ENCODE measurements around the gene KCNIP4. TPM values are rescaled to one million over a fixed set of nuclear protein-coding genes. Genes with fewer than 3 reads are reported as not detected.

Gene KCNIP4
- total RNA-seq, 1 experiment from 2014 or later: not detected

GRCh38 chr4:21876711-21877110 is 71.9 kb downstream of the KCNIP4 start:
- Histone ChIP-seq H3K4me2 (no peak overlapping the region), H3F3A (ENCODE audit: insufficient read depth, low read depth) (no peaks in the 10 kb centered on the region), H3K27me3 (ENCODE audit: insufficient read depth, low read depth) (no peaks in the 10 kb centered on the region), H3K36me3 (ENCODE audit: low read depth) (no peaks in the 10 kb centered on the region), H3K9me3 (ENCODE audit: insufficient read depth, low read depth) (no peaks in the 10 kb centered on the region), H4K20me1 (ENCODE audit: insufficient read depth) (no peaks in the 10 kb centered on the region), H3K4me1 (replicated peaks; ENCODE audit: insufficient read depth) (no peaks in the 10 kb centered on the region), H2AFZ (no peak overlapping the region), H3K4me3 (no peak overlapping the region), H3K27ac (no peak overlapping the region), H3K9me2 (ENCODE audit: insufficient read depth) (no peaks in the 10 kb centered on the region), H3K79me2 (ENCODE audit: low read depth) (no peaks in the 10 kb centered on the region)
- ChIA-PET POLR2A (ENCODE audit: unreplicated experiment) (no interaction called here), CTCF (no interaction called here)
- no TSS peak for BruUV-seq (replicated peaks)
- TF ChIP-seq CTCF (conservative IDR thresholded peaks at IDR 0.05) (no peak), EZH2 (IDR thresholded peaks at IDR 0.05; ENCODE audit: low read depth) (no peak)
- intact Hi-C loops (cut with micrococcal nuclease; ENCODE audit: unreplicated experiment): no loop called here
- DNase-seq: no peak

- H4K20me1 ChIP-seq (ENCODE audit: insufficient read depth): no peaks in the 10 kb centered on the region
- CTCF ChIA-PET: no interaction called here
- no peaks in the 10 kb centered on the region for H3K36me3 ChIP-seq (ENCODE audit: low read depth)
- no peak for DNase-seq
- no peak overlapping the region for H3K27ac ChIP-seq
- H3K4me1 ChIP-seq (replicated peaks; ENCODE audit: insufficient read depth): no peaks in the 10 kb centered on the region
- H3F3A ChIP-seq (ENCODE audit: insufficient read depth, low read depth): no peaks in the 10 kb centered on the region
- no peak overlapping the region for H2AFZ ChIP-seq
- no peak overlapping the region for H3K4me3 ChIP-seq
- no peaks in the 10 kb centered on the region for H3K9me2 ChIP-seq (ENCODE audit: insufficient read depth)
- TF ChIP-seq EZH2 (IDR thresholded peaks at IDR 0.05; ENCODE audit: low read depth) (no peak), CTCF (conservative IDR thresholded peaks at IDR 0.05) (no peak)
- no TSS peak for BruUV-seq (replicated peaks)
- H3K27me3 ChIP-seq (ENCODE audit: insufficient read depth, low read depth): no peaks in the 10 kb centered on the region
- no peaks in the 10 kb centered on the region for H3K9me3 ChIP-seq (ENCODE audit: insufficient read depth, low read depth)
- H3K4me2 ChIP-seq: no peak overlapping the region
- POLR2A ChIA-PET (ENCODE audit: unreplicated experiment): no interaction called here
- no peaks in the 10 kb centered on the region for H3K79me2 ChIP-seq (ENCODE audit: low read depth)
- intact Hi-C loops (cut with micrococcal nuclease; ENCODE audit: unreplicated experiment): no loop called here
Observed at GRCh38 chr4:21873145-21873544, 75.4 kb downstream of the KCNIP4 start.

GRCh38 chr4:21872101-21872500 is 76.5 kb downstream of the KCNIP4 start:
- H3K4me1 ChIP-seq (replicated peaks; ENCODE audit: insufficient read depth): no peaks in the 10 kb centered on the region
- H3K36me3 ChIP-seq (ENCODE audit: low read depth): no peaks in the 10 kb centered on the region
- ChIA-PET POLR2A (ENCODE audit: unreplicated experiment) (no interaction called here), CTCF (no interaction called here)
- H3K4me2 ChIP-seq: no peak overlapping the region
- no peak for TF ChIP-seq EZH2 (IDR thresholded peaks at IDR 0.05; ENCODE audit: low read depth)
- TF ChIP-seq CTCF (conservative IDR thresholded peaks at IDR 0.05): no peak
- H3K79me2 ChIP-seq (ENCODE audit: low read depth): no peaks in the 10 kb centered on the region
- no peaks in the 10 kb centered on the region for H3K9me2 ChIP-seq (ENCODE audit: insufficient read depth)
- intact Hi-C loops (cut with micrococcal nuclease; ENCODE audit: unreplicated experiment): no loop called here
- no peaks in the 10 kb centered on the region for H3K27me3 ChIP-seq (ENCODE audit: insufficient read depth, low read depth)
- no TSS peak for BruUV-seq (replicated peaks)
- no peaks in the 10 kb centered on the region for H4K20me1 ChIP-seq (ENCODE audit: insufficient read depth)
- H3K4me3 ChIP-seq: no peak overlapping the region
- no peak for DNase-seq
- no peaks in the 10 kb centered on the region for H3F3A ChIP-seq (ENCODE audit: insufficient read depth, low read depth)
- H2AFZ ChIP-seq: no peak overlapping the region
- H3K27ac ChIP-seq: no peak overlapping the region
- no peaks in the 10 kb centered on the region for H3K9me3 ChIP-seq (ENCODE audit: insufficient read depth, low read depth)
